Vagina (tissue), 2 donors: ENCODE measurements around the gene PPL. TPM values are rescaled to one million over a fixed set of nuclear protein-coding genes. Genes with fewer than 3 reads are reported as not detected.

Experiments used
- DNase-seq, 2 donors: peaks; one replicate each; pipeline ENCODE4 v3.0.0-alpha.2; 2017; ENCODE audit errors: extremely low spot score in 2 of 2
- H3K27ac ChIP-seq: fragments of 200-600 bp; sonication (generic); one replicate; pipeline ENCODE4 v1.5.1; 2019
- H3K27me3 ChIP-seq: fragments of 200-600 bp; sonication (generic); one replicate; pipeline ENCODE4 v1.5.1; 2019
- H3K36me3 ChIP-seq, 2 donors: fragments of 200-600 bp; sonication (generic); one replicate each; pipeline ENCODE4 v1.5.1; 2017 to 2019
- H3K4me1 ChIP-seq: fragments of 200-600 bp; sonication (generic); one replicate; pipeline ENCODE4 v1.5.1; 2019
- H3K4me3 ChIP-seq, 2 donors: fragments of 200-600 bp; sonication (generic); 1 replicate in 1 of 2; 2 replicates in 1 of 2; pipeline ENCODE4 v1.5.1; 2016 to 2019
- H3K9me3 ChIP-seq: fragments of 200-600 bp; sonication (generic); one replicate; pipeline ENCODE4 v1.5.1; 2019
- POLR2A ChIP-seq, 2 donors: fragments of 450-650 bp; IDR thresholded peaks; one replicate each; pipeline ENCODE4 v1.6.1; 2017; ENCODE audit warnings: antibody characterized with exemption in 2 of 2, mild to moderate bottlenecking in 2 of 2, moderate library complexity in 2 of 2
- POLR2AphosphoS5 ChIP-seq, 2 donors: sonication (generic); formaldehyde crosslinking; IDR thresholded peaks; one replicate each; pipeline ENCODE4 v1.9.0; 2017; ENCODE audit warnings: antibody characterized with exemption in 2 of 2, mild to moderate bottlenecking in 2 of 2, low read depth in 1 of 2; ENCODE audit not compliant: insufficient read depth in 1 of 2
- intact Hi-C: fragments of 100-400 bp; cut with DNase I; formaldehyde crosslinking; loops from one replicate; pipeline ENCODE4 v1.15.1; 2023
- total RNA-seq: library from RNA; depleted of rRNA; stranded (reverse); fragments of >200 nt; gene quantifications from one replicate; pipeline ENCODE4 v1.2.3, GENCODE V29; 2016
- TF ChIP-seq, protein P1 (sequence below), 3 experiments: fragments of 450-650 bp in 2 of 3; fragments of 200-600 bp in 1 of 3; sonication (generic) in 1 of 3; IDR thresholded peaks; one replicate each; pipeline ENCODE4 v1.5.1; 2017 to 2019; ENCODE audit warnings: antibody characterized with exemption in 3 of 3, mild to moderate bottlenecking in 2 of 3, moderate library complexity in 2 of 3

PPL gene
- total RNA-seq, 1 donor from 2014 or later: 391 TPM

DNA sequence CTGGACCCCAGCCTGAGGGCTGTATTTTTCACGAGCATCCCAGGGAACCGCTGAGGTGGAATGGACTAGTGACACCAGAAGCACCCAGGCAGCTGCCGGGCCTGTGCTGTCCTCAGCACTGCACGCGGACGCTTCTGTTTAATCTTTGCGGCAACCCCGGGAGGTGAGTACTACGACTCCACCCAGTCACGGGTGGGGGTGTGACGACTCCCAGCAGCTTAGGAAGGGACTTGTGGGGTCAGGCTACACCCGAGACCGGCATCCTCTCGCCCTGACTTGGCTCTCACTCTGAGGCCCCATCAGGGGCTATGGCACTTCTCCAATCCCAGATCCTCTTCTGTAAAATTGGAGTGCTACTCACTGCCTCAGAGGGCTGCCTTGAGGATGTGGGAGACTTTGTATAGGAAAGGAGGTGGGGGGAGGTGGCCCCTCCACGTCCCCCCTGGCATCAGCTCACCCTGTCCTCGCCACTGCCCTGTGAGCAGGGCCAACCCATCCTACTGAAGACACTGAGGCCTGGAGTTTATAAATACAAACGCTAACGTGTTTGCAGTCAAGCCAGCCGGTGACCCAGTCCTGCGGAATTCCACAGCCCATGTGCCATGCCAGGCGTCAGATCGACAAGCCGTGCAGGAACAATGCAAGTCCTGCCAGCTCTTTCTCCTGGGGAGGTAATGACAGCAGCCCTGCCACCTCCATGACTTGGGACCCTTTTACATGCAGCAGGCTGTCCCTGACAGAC, 44.4 kb downstream of the PPL start:
- DNase-seq: no peak
- intact Hi-C loops: no loop called here
- Histone ChIP-seq H3K27ac (peak overlapping the region; percentile 74), H3K9me3 (no peaks in the 10 kb centered on the region), H3K27me3 (no peaks in the 10 kb centered on the region), H3K4me1 (peaks cover 19% of the 10 kb centered on the region), H3K4me3 (no peak overlapping the region), H3K36me3 (peaks cover 0 to 91% of the 10 kb centered on the region in 2 donors)
- TF ChIP-seq POLR2A (IDR thresholded peaks at IDR 0.05) (no peak), POLR2AphosphoS5 (IDR thresholded peaks at IDR 0.05; ENCODE audit: insufficient read depth in 1 of 2, low read depth in 1 of 2) (peak in 1 of 2 donors; percentile 68)
- TF ChIP-seq, protein P1, sequence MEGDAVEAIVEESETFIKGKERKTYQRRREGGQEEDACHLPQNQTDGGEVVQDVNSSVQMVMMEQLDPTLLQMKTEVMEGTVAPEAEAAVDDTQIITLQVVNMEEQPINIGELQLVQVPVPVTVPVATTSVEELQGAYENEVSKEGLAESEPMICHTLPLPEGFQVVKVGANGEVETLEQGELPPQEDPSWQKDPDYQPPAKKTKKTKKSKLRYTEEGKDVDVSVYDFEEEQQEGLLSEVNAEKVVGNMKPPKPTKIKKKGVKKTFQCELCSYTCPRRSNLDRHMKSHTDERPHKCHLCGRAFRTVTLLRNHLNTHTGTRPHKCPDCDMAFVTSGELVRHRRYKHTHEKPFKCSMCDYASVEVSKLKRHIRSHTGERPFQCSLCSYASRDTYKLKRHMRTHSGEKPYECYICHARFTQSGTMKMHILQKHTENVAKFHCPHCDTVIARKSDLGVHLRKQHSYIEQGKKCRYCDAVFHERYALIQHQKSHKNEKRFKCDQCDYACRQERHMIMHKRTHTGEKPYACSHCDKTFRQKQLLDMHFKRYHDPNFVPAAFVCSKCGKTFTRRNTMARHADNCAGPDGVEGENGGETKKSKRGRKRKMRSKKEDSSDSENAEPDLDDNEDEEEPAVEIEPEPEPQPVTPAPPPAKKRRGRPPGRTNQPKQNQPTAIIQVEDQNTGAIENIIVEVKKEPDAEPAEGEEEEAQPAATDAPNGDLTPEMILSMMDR (IDR thresholded peaks at IDR 0.05): no peak

DNA sequence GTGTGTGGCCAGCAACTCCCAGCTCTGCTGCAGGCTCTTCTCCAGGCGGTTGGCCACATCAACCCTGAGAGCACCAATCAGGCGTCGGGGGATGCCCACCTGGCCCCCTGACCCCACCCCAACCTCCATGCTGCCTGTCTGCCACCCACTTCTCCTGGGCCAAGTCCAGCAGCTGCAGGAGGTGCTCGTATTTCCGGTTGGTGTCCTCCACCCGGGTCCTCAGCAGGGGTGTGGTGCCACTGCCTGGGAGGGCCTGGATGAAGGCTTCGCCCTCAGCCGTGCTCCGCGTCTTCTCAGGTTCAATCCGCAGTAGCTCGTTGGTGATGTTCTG, 45.1 kb downstream of the PPL start:
- TF ChIP-seq, protein P1 (IDR thresholded peaks at IDR 0.05): no peak
- TF ChIP-seq POLR2A (IDR thresholded peaks at IDR 0.05) (no peak), POLR2AphosphoS5 (IDR thresholded peaks at IDR 0.05; ENCODE audit: insufficient read depth in 1 of 2, low read depth in 1 of 2) (no peak)

DNA sequence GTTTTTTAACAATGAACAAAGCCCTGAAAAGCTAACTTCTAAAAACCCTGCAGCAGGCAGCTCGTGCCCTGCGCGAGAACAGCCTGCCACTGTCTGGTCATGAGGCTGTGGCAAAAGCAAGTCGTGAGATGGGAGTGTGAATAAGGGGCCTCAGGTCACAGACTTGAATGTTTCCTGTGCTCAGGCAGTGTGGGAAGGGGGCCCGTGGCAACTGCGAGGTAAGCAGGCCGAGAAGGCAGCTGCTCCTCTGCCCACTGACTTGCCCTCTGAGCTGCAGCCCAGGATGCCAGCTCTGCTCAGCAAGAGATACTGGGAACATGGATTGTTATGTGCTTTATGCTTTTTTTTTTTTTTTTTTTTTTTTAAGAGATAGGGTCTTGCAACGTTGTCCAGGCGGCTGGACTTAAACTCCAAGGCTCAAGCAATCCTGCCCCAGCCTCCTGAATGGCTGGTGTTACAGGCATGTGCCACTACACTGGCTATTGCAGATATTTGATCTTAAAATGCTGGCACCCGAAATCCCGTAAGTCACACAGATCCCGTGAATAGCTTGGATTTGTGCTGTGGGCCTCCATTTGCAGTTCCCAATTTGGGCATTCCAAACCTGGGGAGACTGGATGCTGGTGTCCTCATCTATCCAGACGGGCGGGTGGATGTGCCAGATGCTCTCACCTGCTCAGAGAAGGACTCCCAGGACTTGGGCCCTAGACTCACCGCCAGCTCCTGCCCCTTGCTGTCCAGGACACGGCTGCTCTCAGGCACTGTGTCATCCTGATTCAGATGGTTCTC, 45.7 kb downstream of the PPL start:
- no peaks in the 10 kb centered on the region for H3K27me3 ChIP-seq
- intact Hi-C loops: no loop called here
- no peak for DNase-seq
- H3K9me3 ChIP-seq: no peaks in the 10 kb centered on the region
- H3K36me3 ChIP-seq: peaks cover 0 to 97% of the 10 kb centered on the region in 2 donors
- no peak for TF ChIP-seq POLR2A (IDR thresholded peaks at IDR 0.05)
- TF ChIP-seq, protein P1 (IDR thresholded peaks at IDR 0.05): no peak
- no peak for TF ChIP-seq POLR2AphosphoS5 (IDR thresholded peaks at IDR 0.05; ENCODE audit: insufficient read depth in 1 of 2, low read depth in 1 of 2)
- H3K4me3 ChIP-seq: no peak overlapping the region
- H3K4me1 ChIP-seq: peaks cover 19% of the 10 kb centered on the region
- peak overlapping the region; percentile 74 for H3K27ac ChIP-seq

More for the DNA sequence above, 45.1 kb downstream of the PPL start:
- H3K9me3 ChIP-seq: no peaks in the 10 kb centered on the region
- peaks cover 19% of the 10 kb centered on the region for H3K4me1 ChIP-seq
- peak overlapping the region; percentile 74 for H3K27ac ChIP-seq
- intact Hi-C loops: no loop called here
- H3K36me3 ChIP-seq: peaks cover 0 to 95% of the 10 kb centered on the region in 2 donors
- no peak for DNase-seq
- no peak overlapping the region for H3K4me3 ChIP-seq
- no peaks in the 10 kb centered on the region for H3K27me3 ChIP-seq

DNA sequence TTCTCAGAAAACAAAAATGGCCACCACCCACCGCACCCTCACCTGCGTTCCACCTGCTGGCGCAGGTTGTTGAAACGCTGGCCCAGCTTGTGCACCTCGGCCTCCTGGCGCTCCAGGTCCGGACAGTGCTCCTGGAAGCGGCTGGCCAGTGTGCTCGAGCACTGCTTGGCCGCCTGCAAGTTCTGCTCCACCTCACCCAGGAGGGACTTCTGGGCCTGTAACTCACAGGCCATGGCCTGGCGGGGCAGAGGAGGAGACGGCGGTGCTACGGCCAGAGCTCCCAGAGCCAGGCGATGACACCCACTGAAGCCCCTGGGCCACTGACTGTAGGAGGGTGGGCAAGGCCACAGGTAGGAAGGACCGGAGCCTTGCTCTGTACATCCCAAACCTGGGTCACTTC, 46.3 kb downstream of the PPL start:
- no peaks in the 10 kb centered on the region for H3K9me3 ChIP-seq
- peaks cover 19% of the 10 kb centered on the region for H3K4me1 ChIP-seq
- no peaks in the 10 kb centered on the region for H3K27me3 ChIP-seq
- TF ChIP-seq POLR2A (IDR thresholded peaks at IDR 0.05) (no peak), POLR2AphosphoS5 (IDR thresholded peaks at IDR 0.05; ENCODE audit: insufficient read depth in 1 of 2, low read depth in 1 of 2) (no peak)
- TF ChIP-seq, protein P1 (IDR thresholded peaks at IDR 0.05): no peak
- intact Hi-C loops: no loop called here
- H3K27ac ChIP-seq: no peak overlapping the region
- no peak overlapping the region for H3K4me3 ChIP-seq
- DNase-seq: no peak
- peaks cover 0 to 97% of the 10 kb centered on the region in 2 donors for H3K36me3 ChIP-seq

DNA sequence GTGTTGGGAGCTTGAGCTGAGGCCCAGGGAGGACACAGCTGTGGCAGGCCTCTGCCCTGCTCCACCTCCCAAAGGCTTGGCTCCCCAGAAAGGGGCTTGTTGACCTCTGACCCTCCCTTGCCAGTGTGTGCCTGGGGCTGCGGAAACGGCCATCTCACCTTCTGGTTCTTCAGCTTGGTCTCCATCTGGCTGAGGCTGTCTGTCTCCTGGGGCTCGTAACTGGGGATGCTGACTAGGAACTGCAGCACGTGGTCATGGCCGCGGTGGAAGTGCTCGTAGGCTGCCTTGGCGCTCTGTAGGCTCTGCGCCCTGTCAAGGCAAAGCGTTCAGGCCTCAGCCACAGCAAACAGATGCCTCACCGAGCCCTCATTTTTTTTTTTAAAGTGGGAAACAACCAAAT, 46.9 kb downstream of the PPL start:
- Histone ChIP-seq H3K4me1 (peaks cover 19% of the 10 kb centered on the region), H3K27ac (no peak overlapping the region), H3K4me3 (no peak overlapping the region), H3K27me3 (no peaks in the 10 kb centered on the region), H3K36me3 (peaks cover 0 to 97% of the 10 kb centered on the region in 2 donors), H3K9me3 (no peaks in the 10 kb centered on the region)
- intact Hi-C loops: no loop called here
- TF ChIP-seq POLR2AphosphoS5 (IDR thresholded peaks at IDR 0.05; ENCODE audit: insufficient read depth in 1 of 2, low read depth in 1 of 2) (no peak), POLR2A (IDR thresholded peaks at IDR 0.05) (no peak)
- TF ChIP-seq, protein P1 (IDR thresholded peaks at IDR 0.05): no peak
- DNase-seq: no peak
